SIG-M5 (cell line): ENCODE measurements around the gene EGLN2.
"Not testable (repeated sequence)": the region's sequence is repeated elsewhere in the genome, so short reads cannot be mapped to it uniquely, and the experiment has no call there.

Experiments used
- DNase-seq: peaks from one replicate; lab custom pipeline; 2025; lab: John Stamatoyannopoulos, UW

Gene EGLN2

DNA sequence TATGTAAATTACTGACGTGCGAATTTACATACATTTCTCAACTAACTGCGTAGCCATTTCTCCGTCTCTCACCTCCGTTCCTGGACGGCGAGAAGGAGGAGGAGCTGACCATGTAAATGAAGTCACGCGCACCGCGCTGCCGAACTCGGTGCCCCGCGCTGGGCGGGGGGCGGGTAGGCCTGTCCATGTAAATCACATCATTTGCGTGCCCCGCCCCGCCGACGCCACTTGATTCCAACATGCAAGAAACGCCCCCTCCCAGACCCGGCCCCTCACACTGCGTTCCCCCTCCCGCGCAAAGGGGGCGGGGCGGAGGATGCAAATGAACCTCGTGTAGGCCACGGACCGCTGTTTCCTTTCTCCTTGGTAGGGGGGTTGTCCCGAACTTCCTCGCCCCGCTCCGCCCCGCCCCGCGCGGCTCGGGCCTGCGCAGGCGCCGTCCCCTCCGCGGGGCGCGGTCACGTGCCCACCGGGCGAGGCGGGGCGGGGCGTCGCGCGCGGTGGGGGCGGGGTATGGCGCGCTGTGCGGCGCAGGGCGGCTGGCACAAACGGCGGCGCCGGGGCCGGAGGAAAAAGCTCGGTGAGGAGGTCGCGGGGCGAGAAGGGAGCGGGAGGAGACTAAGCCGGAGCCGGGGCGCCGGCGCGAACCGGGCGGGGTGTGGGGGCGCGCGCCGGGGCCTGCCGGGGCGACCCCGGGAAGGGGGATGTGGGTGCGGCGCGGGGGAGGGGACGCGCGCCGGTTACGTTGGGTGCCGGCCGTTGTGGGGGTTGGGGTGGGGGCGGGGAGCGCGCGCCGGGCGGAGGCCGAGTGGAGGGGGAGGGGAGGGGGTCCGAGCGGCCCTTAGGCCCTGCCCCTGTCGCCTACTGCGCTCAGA lies at the start of gene EGLN2:
TSS of gene EGLN2 (plus strand) at position 509 of the 875 bp plus-strand sequence. CDS start 1,382 bp downstream, outside the sequence.
- peak; percentile 93 for DNase-seq

DNA sequence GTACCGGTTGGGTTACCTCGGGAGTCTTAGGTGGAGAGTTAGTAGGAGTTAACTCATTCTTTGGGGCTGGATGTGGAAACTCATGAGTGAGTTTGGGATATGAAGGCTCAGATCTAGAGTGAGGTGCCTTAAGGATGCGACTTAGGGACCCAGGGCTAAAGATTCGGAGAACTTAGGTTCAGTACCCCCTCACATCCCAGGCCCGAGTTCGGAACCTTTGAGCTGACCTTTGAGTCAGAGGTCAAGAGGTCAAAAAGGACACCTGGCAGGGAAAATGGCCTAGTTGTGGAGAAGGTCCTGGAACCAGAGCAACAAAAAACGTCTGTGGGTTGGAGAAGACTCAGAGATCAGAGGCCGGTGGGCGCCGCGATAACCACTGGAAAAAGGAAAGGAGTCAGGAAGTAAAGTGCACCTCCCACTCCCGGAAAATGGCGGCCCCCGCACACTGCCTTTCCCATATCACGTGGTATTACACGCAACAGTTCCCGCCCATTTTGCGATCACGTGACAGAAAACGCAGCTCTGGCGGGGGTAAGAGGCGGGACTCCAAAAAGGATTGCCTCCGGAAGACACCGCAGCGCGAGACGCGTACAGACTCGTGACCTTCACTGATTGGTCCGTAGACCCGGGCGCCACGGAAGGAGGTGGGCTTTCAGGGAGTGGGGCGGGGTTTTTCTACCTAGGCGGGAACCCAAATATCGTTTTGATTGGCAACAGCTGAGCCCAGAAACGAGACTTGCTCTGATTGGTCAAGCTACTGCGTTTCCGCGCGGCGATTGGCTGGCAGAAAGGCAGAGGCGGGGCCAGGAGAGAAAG lies 48.7 kb upstream of the EGLN2 start, which contains the start of gene ACTMAP:
TSS of gene ACTMAP (minus strand) at position 420 of the 816 bp plus-strand sequence. CDS start 674 bp downstream, outside the sequence.
- peak; percentile 92 for DNase-seq

DNA sequence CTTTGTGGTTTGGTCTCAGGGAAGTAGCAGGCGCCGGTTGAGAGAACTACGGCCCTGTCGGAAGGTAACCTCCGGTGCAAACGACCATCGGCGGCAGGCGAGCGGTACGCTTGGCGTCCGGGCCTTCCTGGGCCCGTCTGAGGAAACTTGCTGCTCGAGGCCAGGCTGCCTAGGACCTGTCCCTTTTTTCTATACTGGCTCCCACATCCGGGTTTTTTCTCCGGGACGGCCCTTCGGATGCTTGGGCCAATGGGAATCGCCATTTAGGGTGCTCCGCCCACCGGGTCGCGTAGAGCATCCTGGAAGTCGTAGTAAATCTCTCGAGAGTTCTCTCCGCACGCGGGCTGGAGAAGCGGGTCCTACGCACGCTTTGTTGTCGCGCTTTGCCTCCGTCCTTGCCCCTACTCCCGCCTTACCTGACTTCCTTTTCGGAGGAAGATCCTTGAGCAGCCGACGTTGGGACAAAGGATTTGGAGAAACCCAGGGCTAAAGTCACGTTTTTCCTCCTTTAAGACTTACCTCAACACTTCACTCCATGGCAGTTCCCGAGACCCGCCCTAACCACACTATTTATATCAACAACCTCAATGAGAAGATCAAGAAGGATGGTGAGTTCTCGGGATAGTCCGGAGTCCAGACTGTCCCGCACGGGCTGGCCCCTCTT lies 48.0 kb upstream of the EGLN2 start, which contains the start of gene SNRPA:
TSS of gene SNRPA (plus strand) at position 330 of the 664 bp plus-strand sequence. CDS start at position 536, 206 bp downstream.
- peak; percentile 53 for DNase-seq

DNA sequence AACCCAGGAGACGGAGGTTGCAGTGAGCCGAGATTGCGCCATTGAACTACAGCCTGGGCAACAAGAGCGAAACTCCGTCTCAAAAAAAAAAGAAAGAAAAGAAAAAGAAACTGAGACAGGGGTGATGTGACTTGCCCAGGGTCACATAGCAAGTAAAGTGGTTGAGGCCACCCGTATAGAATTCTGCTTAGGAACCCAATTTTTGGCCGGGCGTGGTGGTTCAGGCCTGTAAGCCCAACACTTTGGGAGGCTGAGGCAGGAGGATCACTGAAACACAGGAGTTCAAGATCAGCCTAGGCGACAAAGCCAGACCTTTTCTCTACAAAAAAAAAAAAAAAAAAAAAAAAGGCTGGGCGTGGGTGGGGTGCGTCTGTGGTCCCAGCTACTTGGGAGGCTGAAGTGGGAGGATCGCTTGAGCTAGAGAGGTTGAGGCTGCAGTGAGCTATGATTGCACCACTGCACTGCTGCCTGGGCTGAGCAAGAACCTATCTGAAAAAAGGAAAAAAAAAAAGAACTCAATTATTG lies 46.7 kb upstream of the EGLN2 start:
- no peak for DNase-seq

DNA sequence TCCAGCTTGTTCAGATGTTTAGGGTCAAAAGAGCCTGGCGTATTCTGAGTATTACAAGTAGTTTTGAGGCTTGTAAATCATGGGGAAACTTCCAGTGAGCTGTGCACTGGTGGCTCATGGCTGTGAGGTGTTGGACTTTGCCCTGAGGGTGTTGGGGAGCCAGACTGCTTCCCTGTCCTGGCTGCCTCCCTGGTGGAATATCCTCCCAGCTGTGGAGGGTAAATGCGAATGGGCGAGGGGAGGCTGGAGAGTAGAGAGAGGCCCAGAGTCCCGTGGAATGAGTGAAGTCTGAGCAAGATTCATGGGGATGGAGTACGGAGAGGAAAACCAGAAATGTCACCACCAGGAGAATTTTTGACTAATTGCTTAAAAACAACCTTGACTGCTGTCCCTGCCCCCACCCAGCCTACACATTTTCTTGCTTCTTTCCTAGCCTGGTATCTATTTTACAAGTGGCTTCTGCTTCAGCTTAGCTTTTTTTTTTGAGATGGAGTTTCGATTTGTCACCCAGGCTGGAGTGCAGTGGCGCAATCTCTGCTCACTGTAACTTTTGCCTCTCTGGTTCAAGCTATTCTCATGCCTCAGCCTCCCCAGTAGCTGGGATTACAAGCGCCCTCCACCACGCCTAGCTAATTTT lies 44.3 kb upstream of the EGLN2 start:
- DNase-seq: peak; percentile 67

DNA sequence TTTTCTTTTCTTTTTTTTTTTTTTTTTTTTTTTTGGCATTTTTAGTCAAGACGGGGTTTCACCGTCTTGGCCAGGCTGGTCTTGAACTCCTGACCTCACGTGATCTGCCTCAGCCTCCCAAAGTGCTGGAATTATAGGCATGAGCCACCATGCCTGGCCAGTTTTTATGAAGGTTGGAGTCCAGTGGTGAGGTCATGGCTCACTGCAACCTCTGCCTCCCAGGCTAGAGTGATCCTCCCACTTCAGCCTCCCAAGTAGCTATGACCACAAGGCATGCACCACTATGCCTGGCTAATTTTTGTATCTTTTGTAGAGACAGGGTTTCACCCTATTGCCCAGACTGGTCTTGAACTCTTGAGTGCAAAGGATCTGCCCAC lies 43.8 kb upstream of the EGLN2 start:
- no peak for DNase-seq

DNA sequence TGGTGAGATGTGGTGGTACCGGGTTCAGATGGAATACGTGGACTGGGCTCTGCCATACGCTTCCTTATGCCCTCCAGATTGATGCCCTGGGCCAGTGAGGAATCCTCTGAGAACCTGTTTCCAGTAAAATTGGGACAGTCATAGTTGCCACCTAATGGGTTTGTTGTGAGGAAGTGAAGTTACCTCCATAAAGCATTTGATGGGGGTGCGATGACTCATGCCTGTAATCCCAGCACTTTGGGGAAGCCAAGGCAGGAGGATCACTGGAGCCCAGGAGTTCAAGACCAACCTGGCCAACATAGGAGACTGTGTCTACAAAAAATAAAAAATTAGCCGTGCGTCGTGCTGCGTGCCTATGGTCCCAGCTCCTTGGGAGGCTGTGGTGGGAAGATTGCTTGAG lies 43.2 kb upstream of the EGLN2 start:
- DNase-seq: no peak

DNA sequence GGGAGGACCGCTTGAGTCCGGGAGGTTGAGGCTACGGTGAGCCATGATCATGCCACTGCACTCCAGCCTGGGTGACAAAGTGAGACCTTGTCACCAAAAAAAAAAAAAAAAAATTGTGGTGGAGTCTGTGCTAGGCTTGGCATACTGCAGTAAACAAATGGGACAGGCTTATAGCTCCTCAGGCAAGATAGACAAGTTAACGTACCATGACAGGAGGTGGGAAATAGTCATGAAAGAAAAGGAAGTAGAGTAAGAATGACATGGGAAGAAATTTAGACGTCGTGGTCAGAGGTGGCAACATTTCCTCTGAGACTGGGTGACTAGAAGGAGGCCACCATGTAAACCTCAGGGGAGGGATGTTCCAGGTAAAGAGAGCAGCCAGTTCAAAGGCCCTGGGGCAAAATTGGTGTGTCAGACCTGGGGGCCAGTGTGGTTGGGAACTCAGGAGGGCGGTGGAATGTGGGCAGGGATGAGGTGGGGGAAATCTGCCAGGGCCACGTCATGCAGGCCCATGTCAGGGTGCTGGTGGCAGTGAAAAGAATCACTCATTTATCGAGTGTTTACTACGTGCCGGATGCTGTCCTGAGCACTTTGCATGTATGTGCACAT lies 42.4 kb upstream of the EGLN2 start:
- no peak for DNase-seq

DNA sequence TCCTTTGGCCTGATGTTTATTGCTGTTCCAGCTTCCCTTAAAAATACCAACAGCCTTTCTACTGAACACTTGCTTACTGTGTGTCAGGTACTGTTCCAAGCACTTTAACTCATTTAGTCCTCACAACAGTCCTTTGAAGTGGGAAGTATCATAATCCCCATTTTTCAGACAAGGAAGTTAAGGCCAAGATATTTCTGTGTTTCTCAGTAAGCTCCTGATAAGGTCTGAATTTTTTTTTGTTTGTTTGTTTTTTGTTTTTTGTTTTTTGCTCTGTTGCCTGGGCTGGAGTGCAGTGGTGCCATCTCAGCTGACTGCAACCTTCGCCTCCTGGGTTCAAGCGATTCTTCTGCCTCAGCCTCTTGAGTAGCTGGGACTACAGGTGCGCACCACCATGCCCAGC lies 40.5 kb upstream of the EGLN2 start:
- no peak for DNase-seq

DNA sequence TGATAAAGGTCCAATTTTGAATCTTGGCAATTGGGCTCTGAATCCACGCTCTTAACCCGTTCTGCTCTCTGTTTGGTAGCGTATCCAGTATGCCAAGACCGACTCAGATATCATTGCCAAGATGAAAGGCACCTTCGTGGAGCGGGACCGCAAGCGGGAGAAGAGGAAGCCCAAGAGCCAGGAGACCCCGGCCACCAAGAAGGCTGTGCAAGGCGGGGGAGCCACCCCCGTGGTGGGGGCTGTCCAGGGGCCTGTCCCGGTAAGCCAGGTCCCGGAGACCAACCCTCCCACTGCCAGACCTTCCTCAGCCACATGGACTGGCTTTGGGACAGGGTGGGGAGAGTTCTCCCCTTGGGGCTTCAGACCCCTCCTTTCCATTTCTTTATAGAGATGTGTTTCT lies 39.6 kb upstream of the EGLN2 start:
- no peak for DNase-seq

DNA sequence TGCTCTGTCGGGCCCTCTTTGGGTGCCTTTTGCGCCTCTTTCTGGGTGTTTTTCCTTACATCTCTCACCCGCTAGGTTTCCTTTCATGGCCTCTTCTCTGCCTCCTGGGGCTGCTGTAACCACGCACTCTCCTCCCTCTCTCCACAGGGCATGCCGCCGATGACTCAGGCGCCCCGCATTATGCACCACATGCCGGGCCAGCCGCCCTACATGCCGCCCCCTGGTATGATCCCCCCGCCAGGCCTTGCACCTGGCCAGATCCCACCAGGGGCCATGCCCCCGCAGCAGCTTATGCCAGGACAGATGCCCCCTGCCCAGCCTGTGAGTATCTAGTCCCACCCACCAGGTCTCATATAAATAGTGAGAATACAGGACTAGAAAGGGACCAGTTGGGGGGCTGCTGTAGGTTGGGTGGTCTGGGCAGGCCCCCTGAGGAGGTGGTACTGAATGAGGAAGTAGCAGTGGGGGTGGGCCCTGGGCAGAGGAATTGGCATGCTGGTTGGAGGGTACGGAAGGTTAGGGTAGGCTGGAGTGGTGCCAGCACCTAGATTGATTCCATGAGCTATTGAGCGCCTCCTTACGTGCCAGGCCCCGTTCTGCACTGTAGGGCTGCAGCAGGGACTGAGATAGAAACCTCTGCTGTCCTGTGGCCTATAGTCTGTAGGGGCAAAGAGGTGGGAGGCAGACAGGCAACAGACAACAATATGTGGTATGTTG lies 36.1 kb upstream of the EGLN2 start:
- no peak for DNase-seq

DNA sequence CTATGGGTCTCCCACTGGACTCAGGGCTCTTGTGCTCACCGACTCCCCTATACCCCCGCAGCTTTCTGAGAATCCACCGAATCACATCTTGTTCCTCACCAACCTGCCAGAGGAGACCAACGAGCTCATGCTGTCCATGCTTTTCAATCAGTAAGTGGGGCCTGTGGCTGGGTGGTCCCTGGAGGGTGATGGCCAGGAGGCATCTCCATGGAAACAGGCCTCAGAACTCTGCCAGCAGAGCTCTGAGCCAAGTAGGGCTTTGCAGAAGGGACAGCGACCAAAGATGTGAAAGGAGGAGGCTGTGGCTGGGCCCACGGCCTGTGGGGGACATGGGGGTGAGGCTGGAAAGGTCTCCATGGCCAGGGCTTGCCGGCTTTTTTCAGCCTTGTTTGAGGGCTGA lies 35.5 kb upstream of the EGLN2 start:
- no peak for DNase-seq

DNA sequence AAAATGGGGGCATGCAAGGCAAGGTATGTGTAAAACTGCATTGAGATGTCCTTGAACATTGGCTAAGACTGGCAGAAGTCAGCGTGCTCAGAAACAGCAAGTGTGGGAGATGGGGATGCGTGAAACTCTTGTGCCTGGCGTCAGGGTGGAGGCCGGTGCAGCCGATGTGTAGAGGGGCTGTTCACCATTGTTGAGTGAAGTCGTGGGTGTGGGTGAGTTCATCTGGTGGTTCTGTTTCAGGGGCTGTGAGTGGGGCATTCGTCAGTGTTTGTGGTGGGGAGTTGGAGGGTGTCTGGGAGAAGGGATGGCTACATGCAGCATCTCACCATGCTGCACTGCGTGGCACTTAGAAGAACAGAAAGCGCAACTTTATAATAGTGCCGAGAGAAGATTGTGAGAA lies 35.0 kb upstream of the EGLN2 start:
- no peak for DNase-seq

DNA sequence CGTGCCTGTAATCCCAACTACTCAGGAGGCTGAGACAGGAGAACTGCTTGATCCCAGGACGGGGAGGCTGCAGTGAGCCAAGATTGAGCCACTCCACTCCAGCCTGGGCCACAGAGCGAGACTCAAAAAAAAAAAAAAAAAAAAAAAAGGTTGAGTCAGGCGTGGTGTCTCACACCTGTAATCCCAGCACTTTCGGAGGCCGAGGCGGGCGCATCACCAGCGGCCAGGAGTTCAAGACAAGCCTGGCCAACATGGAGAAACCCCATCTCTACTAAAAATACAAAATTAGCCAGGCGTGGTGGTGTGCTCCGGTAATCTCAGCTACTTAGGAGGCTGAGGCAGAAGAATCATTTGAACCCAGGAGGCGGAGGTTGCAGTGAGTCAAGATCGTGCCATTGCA lies 32.6 kb upstream of the EGLN2 start:
- not testable (repeated sequence) for DNase-seq

DNA sequence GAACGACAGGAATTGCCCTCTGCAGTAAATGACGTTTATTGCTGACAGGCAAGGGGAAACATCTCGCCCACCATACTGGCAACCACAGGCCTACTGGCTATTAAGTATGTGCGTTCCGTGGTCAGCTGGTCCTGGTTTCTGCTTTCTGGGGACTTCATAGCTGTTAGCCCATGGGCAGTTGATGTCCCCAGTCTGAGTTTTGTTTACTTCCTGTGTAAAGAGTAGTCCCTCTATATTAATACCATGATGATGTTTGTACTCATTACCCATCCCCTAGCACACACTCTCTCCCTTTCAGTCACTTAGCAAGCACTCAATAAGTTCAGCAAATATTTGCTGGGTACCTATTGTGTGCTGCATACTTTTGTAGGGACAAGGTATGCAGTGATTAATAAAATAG lies 30.1 kb upstream of the EGLN2 start:
- no peak for DNase-seq

DNA sequence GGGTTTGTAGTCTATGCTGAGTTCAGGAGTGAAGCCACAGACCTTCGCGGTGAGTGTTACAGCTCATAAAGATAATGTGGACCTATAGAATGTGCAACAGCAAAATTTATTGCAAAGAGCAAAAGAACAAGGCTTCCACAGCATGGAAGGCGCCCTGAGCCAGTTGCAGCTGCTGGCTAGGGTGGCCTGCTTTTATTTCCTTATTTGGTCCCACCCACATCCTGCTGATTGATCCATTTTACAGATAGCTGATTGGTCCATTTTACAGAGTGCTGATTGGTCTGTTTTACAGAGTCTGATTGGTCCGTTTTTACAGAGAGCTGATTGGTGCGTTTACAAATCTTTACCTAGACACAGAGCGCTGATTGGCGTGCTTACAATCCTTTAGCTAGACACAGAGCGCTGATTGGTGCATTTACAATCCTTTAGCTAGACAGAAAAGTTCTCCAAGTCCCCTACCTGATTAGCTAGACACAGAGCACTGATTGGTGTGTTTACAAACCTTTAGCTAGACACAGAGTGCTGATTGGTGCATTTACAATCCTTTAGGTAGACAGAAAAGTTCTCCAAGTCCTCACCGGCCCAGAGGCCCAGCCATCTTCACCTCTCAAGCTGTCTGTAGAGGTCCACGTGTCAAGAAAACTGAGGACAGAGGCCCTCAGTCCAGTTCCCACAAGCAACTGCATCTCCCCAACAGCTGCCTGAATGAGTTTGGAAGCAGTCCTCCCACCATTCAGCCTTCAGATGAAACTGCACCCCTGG lies 27.7 kb upstream of the EGLN2 start:
- not testable (repeated sequence) for DNase-seq

DNA sequence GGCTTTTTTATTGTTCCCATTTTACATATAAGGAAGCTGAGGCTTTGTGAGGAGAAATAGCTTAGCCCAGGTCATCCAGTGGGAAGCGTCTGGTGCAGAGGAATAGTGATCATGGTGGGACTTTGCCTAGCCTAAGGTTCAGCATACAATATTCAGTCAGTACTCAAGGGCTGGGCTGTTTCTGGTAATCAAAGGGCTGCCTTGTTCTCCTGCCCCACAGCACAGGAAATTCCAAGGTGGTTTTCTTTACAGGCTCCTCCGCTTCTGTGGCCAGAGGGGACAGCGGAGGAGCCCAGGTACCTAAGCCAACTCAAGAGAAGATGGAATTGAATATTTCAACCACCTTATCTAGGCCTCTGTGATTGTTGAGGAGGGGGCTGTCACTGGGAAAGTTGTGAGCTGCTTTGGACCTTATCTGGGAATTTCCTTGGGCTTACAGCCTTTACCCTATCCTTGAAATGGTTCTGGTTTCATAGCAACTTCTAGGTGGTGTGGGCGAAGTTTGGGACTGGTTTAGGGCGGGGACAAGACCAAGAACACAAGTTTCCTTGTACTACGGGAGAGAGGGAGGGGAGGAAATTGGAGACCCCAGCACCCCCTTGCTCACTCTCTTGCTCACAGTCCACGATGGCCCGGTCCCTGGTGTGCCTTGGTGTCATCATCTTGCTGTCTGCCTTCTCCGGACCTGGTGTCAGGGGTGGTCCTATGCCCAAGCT lies 23.9 kb upstream of the EGLN2 start, which contains the start of gene MIA:
TSS of gene MIA (plus strand) at position 606 of the 716 bp plus-strand sequence. CDS start at position 628, 22 bp downstream.
- DNase-seq: no peak

DNA sequence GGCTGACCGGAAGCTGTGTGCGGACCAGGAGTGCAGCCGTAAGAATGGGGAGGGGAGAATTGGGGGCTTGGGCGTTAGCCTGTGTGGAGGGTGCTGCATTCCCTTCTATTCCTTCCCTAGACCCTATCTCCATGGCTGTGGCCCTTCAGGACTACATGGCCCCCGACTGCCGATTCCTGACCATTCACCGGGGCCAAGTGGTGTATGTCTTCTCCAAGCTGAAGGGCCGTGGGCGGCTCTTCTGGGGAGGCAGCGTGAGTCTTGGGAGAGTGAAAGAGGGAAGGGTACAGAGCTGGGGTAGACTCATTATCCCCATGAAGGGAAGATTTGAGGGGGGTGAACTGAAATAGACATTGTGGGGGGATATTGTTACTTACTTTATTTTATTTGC lies 23.4 kb upstream of the EGLN2 start:
- no peak for DNase-seq

DNA sequence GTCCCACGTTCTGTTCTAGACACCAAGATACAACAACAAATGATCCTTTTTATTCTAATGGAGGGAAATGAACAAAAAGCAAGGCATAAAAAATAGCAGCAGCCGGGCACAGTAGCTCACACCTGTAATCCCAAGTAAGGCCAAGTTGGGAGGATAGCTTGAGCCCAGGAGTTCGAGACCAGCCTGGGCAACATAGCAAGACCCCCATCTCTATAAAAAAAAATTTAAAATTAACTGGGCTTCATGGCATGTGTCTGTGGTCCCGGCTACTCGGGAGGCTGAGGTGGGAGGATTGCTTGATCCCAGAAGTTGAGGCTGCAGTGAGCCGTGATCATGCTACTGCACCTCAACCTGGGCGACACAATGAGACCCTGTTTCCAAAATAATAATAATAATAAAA lies 22.6 kb upstream of the EGLN2 start:
- no peak for DNase-seq
